Pancreas (tissue), 10 donors: ENCODE data around the gene ENTR1. TPM values are rescaled to one million over a fixed set of nuclear protein-coding genes. Genes with fewer than 3 reads are reported as not detected.
A peak's percentile ranks its signal among the peaks of the same experiment; 100 is the strongest.

Source experiments
- ATAC-seq, 4 donors: fragments of 200-7000 bp; cut with Tn5 transposase; one replicate each; pipeline versions ENCODE4 v1.8.0 to v1.9.1; 2020; ENCODE audit warnings: mild to moderate bottlenecking in 4 of 4, moderate library complexity in 4 of 4
- DNase-seq, 6 donors: peaks; one replicate each; pipeline ENCODE4 v3.0.0-alpha.2; 2020
- FAIRE-seq: peaks from 2 replicates; lab custom pipeline; 2012; peaks lifted over from hg19 to GRCh38; lab: Jason Lieb, UNC
- H3K27ac ChIP-seq, 4 donors: fragments of 200-600 bp; sonication (generic); 1 replicate in 3 of 4; 2 replicates in 1 of 4; pipeline versions ENCODE4 v1.5.0 to v1.8.0; 2020
- H3K27me3 ChIP-seq, 4 donors: fragments of 200-600 bp; one replicate each; pipeline ENCODE4 v1.8.0; 2021
- H3K36me3 ChIP-seq, 3 donors: fragments of 200-600 bp; sonication (generic) in 1 of 3; one replicate each; pipeline versions ENCODE4 v1.5.0 to v1.8.0; 2020 to 2021
- H3K4me1 ChIP-seq, 3 donors: fragments of 200-600 bp; one replicate each; pipeline ENCODE4 v1.8.0; 2021
- H3K4me3 ChIP-seq, 4 donors: fragments of 200-600 bp; sonication (generic) in 2 of 4; one replicate each; pipeline versions ENCODE4 v1.5.0 to v1.8.0; 2020 to 2021
- H3K9me3 ChIP-seq, 4 donors: fragments of 200-600 bp; one replicate each; pipeline ENCODE4 v1.8.0; 2021
- WGBS, 2 donors: extraction: QIAGEN DNeasy Blood & Tissue Kit; methylation state at CpG; one replicate each; pipeline ENCODE4 v1.1.7; 2013; 5-methylcytosine and 5-hydroxymethylcytosine counted together
- intact Hi-C, 3 donors: fragments of 100-400 bp; cut with DNase I; formaldehyde crosslinking; loops; one replicate each; pipeline versions ENCODE4 v1.11.1 to v1.14.2; 2022
- polyA plus RNA-seq, 2 donors: library from polyadenylated mRNA; stranded (reverse); fragments of 200-250 nt; gene quantifications; one replicate each; pipeline ENCODE4 v1.2.3, GENCODE V29; 2013
- total RNA-seq, 6 donors: library from RNA; stranded (reverse); fragmentation: NEBNext Ultra II Directional in 4 of 6; extraction: Animal tissue kit (Norgen Biotek cat#: 25700) in 4 of 6; gene quantifications; one replicate each; pipeline versions ENCODE4 v1.2.1 to v1.2.4, GENCODE V29; 2021 to 2023
- TF ChIP-seq, protein P1 (sequence below), 4 donors: fragments of 200-600 bp; sonication (generic) in 3 of 4; IDR thresholded peaks; one replicate each; pipeline versions ENCODE4 v1.5.0 to v1.8.0; 2021; ENCODE audit warnings: antibody characterized with exemption in 4 of 4
- donor health status: healthy with polysubstance abuse.
- donor health status: DM: no; HTN: no; CAD: no; lungs with moderate emphysema.
- donor health status: DM: no; HTN: no; CAD: no.
- donor health status: control.
- donor health status: control.
- donor health status: Bipolar disorder and iron deficiency.
- donor health status: DM: yes; HTN: yes; CAD: no.
- donor health status: DM: no; HTN: no; CAD: no.
- donor health status: DM: no; HTN: no; CAD: no.
- donor health status: DM: yes; HTN: yes; CAD: no.

ENTR1 gene
- total and polyA plus RNA-seq, 8 donors, result 13.8 to 36.6 (median 22.2) TPM

DNA sequence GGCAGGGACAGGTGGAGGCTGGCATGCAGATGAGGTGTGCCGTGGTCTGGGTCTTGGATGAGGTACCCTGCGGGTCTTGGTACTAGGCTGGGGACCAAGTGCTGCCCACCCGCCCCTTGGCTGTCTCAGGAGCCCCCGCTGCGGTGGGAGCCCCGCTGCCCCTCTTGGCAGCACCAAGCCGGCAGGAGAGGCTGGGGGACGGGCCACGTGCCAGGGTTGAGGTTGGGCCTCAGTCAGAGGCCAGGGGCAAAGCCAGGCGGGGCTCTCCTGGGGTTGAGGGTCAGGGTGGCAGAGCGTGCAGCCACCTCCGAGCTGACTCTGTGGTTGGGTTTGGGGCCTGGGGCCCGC lies 38.9 kb downstream of the ENTR1 start:
- Histone ChIP-seq H3K4me3 (no peak overlapping the region), H3K27ac (no peak overlapping the region), H3K9me3 (no peaks in the 10 kb centered on the region), H3K4me1 (peaks cover 0 to 10% (median 4%) of the 10 kb centered on the region in 3 donors), H3K36me3 (no peaks in the 10 kb centered on the region), H3K27me3 (no peaks in the 10 kb centered on the region)
- WGBS, 2 donors, result 89 to 94% methylated on average over 13 of the region's 13 CpGs
- peak in 1 of 6 donors; percentile 49 for DNase-seq
- TF ChIP-seq, protein P1, sequence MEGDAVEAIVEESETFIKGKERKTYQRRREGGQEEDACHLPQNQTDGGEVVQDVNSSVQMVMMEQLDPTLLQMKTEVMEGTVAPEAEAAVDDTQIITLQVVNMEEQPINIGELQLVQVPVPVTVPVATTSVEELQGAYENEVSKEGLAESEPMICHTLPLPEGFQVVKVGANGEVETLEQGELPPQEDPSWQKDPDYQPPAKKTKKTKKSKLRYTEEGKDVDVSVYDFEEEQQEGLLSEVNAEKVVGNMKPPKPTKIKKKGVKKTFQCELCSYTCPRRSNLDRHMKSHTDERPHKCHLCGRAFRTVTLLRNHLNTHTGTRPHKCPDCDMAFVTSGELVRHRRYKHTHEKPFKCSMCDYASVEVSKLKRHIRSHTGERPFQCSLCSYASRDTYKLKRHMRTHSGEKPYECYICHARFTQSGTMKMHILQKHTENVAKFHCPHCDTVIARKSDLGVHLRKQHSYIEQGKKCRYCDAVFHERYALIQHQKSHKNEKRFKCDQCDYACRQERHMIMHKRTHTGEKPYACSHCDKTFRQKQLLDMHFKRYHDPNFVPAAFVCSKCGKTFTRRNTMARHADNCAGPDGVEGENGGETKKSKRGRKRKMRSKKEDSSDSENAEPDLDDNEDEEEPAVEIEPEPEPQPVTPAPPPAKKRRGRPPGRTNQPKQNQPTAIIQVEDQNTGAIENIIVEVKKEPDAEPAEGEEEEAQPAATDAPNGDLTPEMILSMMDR (IDR thresholded peaks at IDR 0.05), result no peak
- FAIRE-seq, result no peak
- no peak for ATAC-seq
- intact Hi-C loops, result no loop called here

DNA sequence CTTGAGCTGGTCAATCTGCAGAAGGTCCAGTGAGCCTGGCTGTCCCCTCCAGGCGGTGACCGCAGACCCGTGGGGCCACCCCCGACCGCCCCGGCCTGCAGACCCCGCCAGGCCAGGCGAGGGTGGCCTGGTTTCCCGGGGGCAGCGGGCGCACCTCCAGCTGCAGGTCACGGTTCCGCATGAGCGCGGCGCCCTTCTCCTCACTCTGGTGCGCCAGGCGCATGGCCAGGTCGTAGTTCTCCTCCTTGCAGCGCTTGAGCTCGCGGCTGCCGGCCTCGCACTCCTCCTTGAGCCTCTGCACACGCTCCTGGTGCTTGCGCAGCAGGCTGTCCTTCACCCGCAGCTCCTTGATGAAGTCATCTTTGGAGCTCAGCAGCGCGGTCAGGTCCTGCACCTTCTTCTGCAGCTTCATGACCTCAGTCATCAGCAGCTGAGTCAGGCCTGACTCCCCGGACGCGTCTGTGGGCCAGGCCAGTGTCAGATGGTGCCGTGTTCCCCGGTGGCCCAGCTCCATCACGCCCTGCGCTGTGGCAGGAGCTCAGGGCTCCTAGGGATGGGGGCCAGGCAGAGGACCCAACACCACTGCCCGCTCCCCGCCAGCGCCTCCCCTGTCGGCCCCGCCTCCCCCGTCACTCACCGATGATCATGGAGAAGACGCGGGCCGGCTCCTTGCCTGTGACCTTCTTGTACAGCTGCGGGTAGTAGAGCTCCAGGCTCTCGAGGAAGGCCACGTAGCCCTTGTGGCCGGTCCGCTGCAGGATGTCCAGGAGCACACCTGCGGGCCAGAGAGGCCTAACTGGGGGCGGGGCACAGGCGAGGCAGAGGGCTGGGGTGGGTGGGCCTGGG lies 39.5 kb downstream of the ENTR1 start:
- Histone ChIP-seq H3K4me3 (no peak overlapping the region), H3K27me3 (no peaks in the 10 kb centered on the region), H3K4me1 (peaks cover 0 to 10% (median 4%) of the 10 kb centered on the region in 3 donors), H3K9me3 (no peaks in the 10 kb centered on the region), H3K36me3 (no peaks in the 10 kb centered on the region), H3K27ac (no peak overlapping the region)
- ATAC-seq (no peak), DNase-seq (peak in 1 of 6 donors; percentile 39), FAIRE-seq (no peak)
- TF ChIP-seq, protein P1 (IDR thresholded peaks at IDR 0.05), result no peak
- intact Hi-C loops, result no loop called here
- WGBS, 2 donors, result 94% methylated on average over 53 to 54 of the region's 54 CpGs

DNA sequence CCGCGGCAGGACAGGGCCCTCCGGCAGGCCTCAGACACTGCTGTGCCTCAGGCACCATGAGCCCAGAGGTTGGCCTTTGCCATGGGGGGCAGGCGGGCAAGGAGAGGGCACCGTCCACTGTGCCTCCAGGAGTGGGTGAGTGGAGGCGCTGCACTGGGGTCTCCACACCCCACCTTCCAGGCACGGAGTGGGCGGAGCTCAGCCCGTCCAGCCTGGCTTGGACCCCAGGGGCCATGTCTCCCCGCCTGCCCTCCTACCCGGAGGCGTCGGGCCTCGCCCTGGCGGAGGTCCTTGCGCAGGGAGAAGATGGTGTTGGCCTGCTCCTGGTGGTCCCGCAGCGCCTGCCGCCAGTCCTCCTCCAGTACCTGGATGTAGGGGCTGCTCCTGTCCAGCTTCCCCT lies 40.4 kb downstream of the ENTR1 start:
- ATAC-seq, result no peak
- Histone ChIP-seq H3K9me3 (no peaks in the 10 kb centered on the region), H3K4me3 (no peak overlapping the region), H3K4me1 (peaks cover 0 to 10% (median 4%) of the 10 kb centered on the region in 3 donors), H3K27ac (no peak overlapping the region), H3K36me3 (no peaks in the 10 kb centered on the region), H3K27me3 (no peaks in the 10 kb centered on the region)
- 93% methylated on average over 19 of the region's 19 CpGs for WGBS, 2 donors
- TF ChIP-seq, protein P1 (IDR thresholded peaks at IDR 0.05), result no peak
- no peak for FAIRE-seq
- peak in 1 of 6 donors; percentile 34 for DNase-seq
- intact Hi-C loops, result no loop called here

DNA sequence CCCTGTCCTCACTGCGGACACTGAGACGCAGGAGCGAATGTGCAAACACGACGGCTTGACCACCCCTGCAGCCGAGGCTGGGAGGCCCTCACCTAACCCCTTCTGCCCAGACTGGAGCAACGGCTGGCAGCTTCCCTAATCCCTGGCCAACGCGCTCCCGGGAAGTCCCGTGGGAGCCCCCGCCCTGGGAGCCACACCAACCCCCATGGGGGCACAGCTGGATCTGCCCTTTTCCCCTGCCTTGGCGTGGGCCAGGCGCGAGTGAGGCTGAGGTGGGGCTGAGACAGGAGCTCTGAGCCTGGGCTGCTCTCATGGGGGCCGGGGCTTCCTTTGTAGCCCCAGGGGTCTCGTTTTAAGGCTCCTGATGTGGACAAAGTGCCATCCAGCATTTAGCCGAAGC lies 42.2 kb downstream of the ENTR1 start:
- DNase-seq, result peak in 1 of 6 donors; percentile 30
- intact Hi-C loops, result no loop called here
- 69 to 80% methylated on average over 18 of the region's 18 CpGs for WGBS, 2 donors

More for the DNA sequence above, 42.2 kb downstream of the ENTR1 start:
- FAIRE-seq, result no peak
- TF ChIP-seq, protein P1 (IDR thresholded peaks at IDR 0.05), result no peak
- Histone ChIP-seq H3K27ac (no peak overlapping the region), H3K4me1 (peaks cover 0 to 9% (median 3%) of the 10 kb centered on the region in 3 donors), H3K4me3 (no peak overlapping the region), H3K36me3 (no peaks in the 10 kb centered on the region), H3K9me3 (no peaks in the 10 kb centered on the region), H3K27me3 (no peaks in the 10 kb centered on the region)
- ATAC-seq, result no peak
